Right lobe of liver (tissue), 6 donors: Measurements from ENCODE around the gene DYNC1I2. TPM values are rescaled to one million over a fixed set of nuclear protein-coding genes. Genes with fewer than 3 reads are reported as not detected.

Source experiments
- ATAC-seq, 4 donors: fragments of 200-7000 bp; cut with Tn5 transposase; one replicate each; pipeline ENCODE4 v1.9.1; 2020; ENCODE audit warnings: mild to moderate bottlenecking in 4 of 4, moderate library complexity in 4 of 4
- DNase-seq, 3 donors: peaks; one replicate each; pipeline ENCODE4 v3.0.0-alpha.2; 2020
- H3K27ac ChIP-seq, 3 donors: fragments of 200-600 bp; one replicate each; pipeline ENCODE4 v1.8.0; 2022
- H3K27me3 ChIP-seq, 2 donors: fragments of 200-600 bp; one replicate each; pipeline ENCODE4 v1.8.0; 2022
- H3K36me3 ChIP-seq, 4 donors: fragments of 200-600 bp; sonication (generic) in 1 of 4; one replicate each; pipeline versions ENCODE4 v1.5.1 to v1.8.0; 2017 to 2022; ENCODE audit warnings: control low read depth in 1 of 4
- H3K4me1 ChIP-seq, 4 donors: fragments of 200-600 bp; sonication (generic) in 1 of 4; one replicate each; pipeline versions ENCODE4 v1.5.1 to v1.8.0; 2017 to 2022; ENCODE audit warnings: control low read depth in 1 of 4
- H3K4me3 ChIP-seq, 3 donors: fragments of 200-600 bp; one replicate each; pipeline ENCODE4 v1.8.0; 2022
- H3K9me3 ChIP-seq, 4 donors: fragments of 200-600 bp; sonication (generic) in 1 of 4; one replicate each; pipeline versions ENCODE4 v1.5.1 to v1.8.0; 2017 to 2022; ENCODE audit warnings: control low read depth in 1 of 4
- CTCF ChIP-seq, 4 donors: fragments of 200-600 bp in 3 of 4; fragments of 450-650 bp in 1 of 4; IDR thresholded peaks; one replicate each; pipeline versions ENCODE4 v1.5.1 to v1.8.0; 2016 to 2022; ENCODE audit warnings: antibody characterized with exemption in 4 of 4, mild to moderate bottlenecking in 2 of 4
- POLR2A ChIP-seq: fragments of 450-650 bp; IDR thresholded peaks from one replicate; pipeline ENCODE4 v1.6.1; 2017; ENCODE audit warnings: antibody characterized with exemption, mild to moderate bottlenecking
- WGBS: methylation state at CpG from one replicate; pipeline ENCODE4 v1.1.6; 2018; ENCODE audit warnings: low coverage, low lambda C conversion rate; ENCODE audit not compliant: insufficient coverage; ENCODE audit errors: missing lambda C conversion rate; 5-methylcytosine and 5-hydroxymethylcytosine counted together
- intact Hi-C, 2 donors: fragments of 100-400 bp; cut with DNase I; formaldehyde crosslinking; loops; one replicate each; pipeline versions ENCODE4 v1.11.2 to v1.14.1; 2022
- total RNA-seq, 6 experiments: library from RNA; depleted of rRNA in 2 of 6; stranded (reverse); fragments of >200 nt in 2 of 6; fragmentation: NEBNext Ultra II Directional in 3 of 6; extraction: Animal tissue kit (Norgen Biotek cat#: 25700) in 3 of 6; gene quantifications; one replicate each; pipeline versions ENCODE4 v1.1.0 to v1.2.4, GENCODE V29; 2016 to 2023
- donor health status: DM: no; HTN: yes; CAD: no.
- donor health status: DM: no; HTN: no; CAD: no.
- donor health status: DM: no; HTN: no; CAD: no.
- donor health status: DM: no; HTN: yes; CAD: no.
- donor health status: DM: no; HTN: yes; CAD: no.

Gene DYNC1I2
- total RNA-seq, 6 experiments from 2014 or later: 19.1 to 33.6 (median 28.6) TPM

GRCh38 chr2:171667041-171667440 is 20.2 kb upstream of the DYNC1I2 start:
- Histone ChIP-seq H3K36me3 (no peaks in the 10 kb centered on the region), H3K27ac (no peak overlapping the region), H3K27me3 (no peaks in the 10 kb centered on the region), H3K4me1 (no peaks in the 10 kb centered on the region), H3K9me3 (no peaks in the 10 kb centered on the region), H3K4me3 (no peak overlapping the region)
- DNase-seq: no peak
- intact Hi-C loops: no loop called here
- no peak for TF ChIP-seq POLR2A
- TF ChIP-seq CTCF (IDR thresholded peaks at IDR 0.05): no peak
- ATAC-seq: no peak

- Histone ChIP-seq H3K36me3 (no peaks in the 10 kb centered on the region), H3K9me3 (no peaks in the 10 kb centered on the region), H3K27ac (no peak overlapping the region), H3K4me3 (no peak overlapping the region), H3K4me1 (no peaks in the 10 kb centered on the region), H3K27me3 (no peaks in the 10 kb centered on the region)
- DNase-seq: no peak
- 77% methylated on average over 5 of the region's 5 CpGs for WGBS
- TF ChIP-seq CTCF (IDR thresholded peaks at IDR 0.05) (no peak), POLR2A (no peak)
- intact Hi-C loops: no loop called here
- ATAC-seq: no peak
These were observed 19.1 kb upstream of the DYNC1I2 start for GRCh38 chr2:171668183-171668582.

GRCh38 chr2:171669121-171669520 is 18.1 kb upstream of the DYNC1I2 start:
- no peaks in the 10 kb centered on the region for H3K4me1 ChIP-seq
- no peaks in the 10 kb centered on the region for H3K36me3 ChIP-seq
- TF ChIP-seq POLR2A (no peak), CTCF (IDR thresholded peaks at IDR 0.05) (no peak)
- 52% methylated on average over 3 of the region's 3 CpGs for WGBS
- intact Hi-C loops: no loop called here
- no peaks in the 10 kb centered on the region for H3K27me3 ChIP-seq
- no peaks in the 10 kb centered on the region for H3K9me3 ChIP-seq
- H3K4me3 ChIP-seq: no peak overlapping the region
- H3K27ac ChIP-seq: no peak overlapping the region
- ATAC-seq: no peak
- DNase-seq: no peak

GRCh38 chr2:171670655-171671054 is 16.6 kb upstream of the DYNC1I2 start:
- Histone ChIP-seq H3K36me3 (no peaks in the 10 kb centered on the region), H3K9me3 (no peaks in the 10 kb centered on the region), H3K4me3 (no peak overlapping the region), H3K27ac (no peak overlapping the region), H3K27me3 (no peaks in the 10 kb centered on the region), H3K4me1 (no peaks in the 10 kb centered on the region)
- no peak for DNase-seq
- no peak for ATAC-seq
- intact Hi-C loops: no loop called here
- TF ChIP-seq POLR2A (no peak), CTCF (IDR thresholded peaks at IDR 0.05) (no peak)

GRCh38 chr2:171671867-171672266 is 15.4 kb upstream of the DYNC1I2 start:
- intact Hi-C loops: no loop called here
- H3K9me3 ChIP-seq: no peaks in the 10 kb centered on the region
- H3K27ac ChIP-seq: no peak overlapping the region
- no peak overlapping the region for H3K4me3 ChIP-seq
- ATAC-seq: no peak
- no peaks in the 10 kb centered on the region for H3K4me1 ChIP-seq
- no peaks in the 10 kb centered on the region for H3K36me3 ChIP-seq
- DNase-seq: no peak
- no peak for TF ChIP-seq CTCF (IDR thresholded peaks at IDR 0.05)
- no peak for TF ChIP-seq POLR2A
- WGBS: 70% methylated on average over 5 of the region's 7 CpGs
- H3K27me3 ChIP-seq: no peaks in the 10 kb centered on the region
